Dedifferentiated amniotic fluid mesenchymal stem cell (primary cell): ENCODE data around the gene CNTNAP3.
"Not testable (repeated sequence)": the region's sequence is repeated elsewhere in the genome, so short reads cannot be mapped to it uniquely, and the experiment has no call there.

Experiments used
- DNase-seq: peaks from one replicate; pipeline ENCODE4 v3.0.0-alpha.2; 2016; ENCODE audit errors: extremely low spot score

CNTNAP3 gene

GRCh38 chr9:39073537-39073936, 214.4 kb downstream of the CNTNAP3 start:
- not testable (repeated sequence) for DNase-seq

GRCh38 chr9:39067683-39068082, 220.3 kb downstream of the CNTNAP3 start:
- not testable (repeated sequence) for DNase-seq

- not testable (repeated sequence) for DNase-seq
These were observed 225.0 kb downstream of the CNTNAP3 start for GRCh38 chr9:39062966-39063365.

GRCh38 chr9:39054453-39054852, 233.5 kb downstream of the CNTNAP3 start:
- DNase-seq = not testable (repeated sequence)

- DNase-seq = not testable (repeated sequence)
These were observed 241.1 kb downstream of the CNTNAP3 start for GRCh38 chr9:39046833-39047232.

- not testable (repeated sequence) for DNase-seq
These were observed 245.6 kb downstream of the CNTNAP3 start for GRCh38 chr9:39042352-39042803.

GRCh38 chr9:39041774-39042173, 246.2 kb downstream of the CNTNAP3 start:
- not testable (repeated sequence) for DNase-seq

GRCh38 chr9:39039148-39039547, 248.8 kb downstream of the CNTNAP3 start:
- DNase-seq = not testable (repeated sequence)

GRCh38 chr9:39038221-39038620, 249.7 kb downstream of the CNTNAP3 start:
- not testable (repeated sequence) for DNase-seq

GRCh38 chr9:39033849-39034248, 254.1 kb downstream of the CNTNAP3 start:
- DNase-seq = not testable (repeated sequence)

- not testable (repeated sequence) for DNase-seq
These were observed 257.6 kb downstream of the CNTNAP3 start for GRCh38 chr9:39030204-39031019.

- not testable (repeated sequence) for DNase-seq
These were observed 259.1 kb downstream of the CNTNAP3 start for GRCh38 chr9:39028855-39029254.

GRCh38 chr9:39028168-39028567, 259.8 kb downstream of the CNTNAP3 start:
- not testable (repeated sequence) for DNase-seq

- DNase-seq = not testable (repeated sequence)
These were observed 261.9 kb downstream of the CNTNAP3 start for GRCh38 chr9:39025911-39026588.
